ENCODE data around the gene CDK2.

GRCh38 chr12:56001487-56002100, 35.0 kb downstream of the CDK2 start:
- TF ChIP-seq POLR2AphosphoS5 (IDR thresholded peaks at IDR 0.05; ENCODE audit: insufficient read depth in 1 of 2, low read depth in 1 of 2) = no peak
- TF ChIP-seq POLR2A (IDR thresholded peaks at IDR 0.05) = no peak
